Measurements from ENCODE around the gene CDHR4.
"Not testable (repeated sequence)": the region's sequence is repeated elsewhere in the genome, so short reads cannot be mapped to it uniquely, and the experiment has no call there.

The CDHR4 gene

DNA sequence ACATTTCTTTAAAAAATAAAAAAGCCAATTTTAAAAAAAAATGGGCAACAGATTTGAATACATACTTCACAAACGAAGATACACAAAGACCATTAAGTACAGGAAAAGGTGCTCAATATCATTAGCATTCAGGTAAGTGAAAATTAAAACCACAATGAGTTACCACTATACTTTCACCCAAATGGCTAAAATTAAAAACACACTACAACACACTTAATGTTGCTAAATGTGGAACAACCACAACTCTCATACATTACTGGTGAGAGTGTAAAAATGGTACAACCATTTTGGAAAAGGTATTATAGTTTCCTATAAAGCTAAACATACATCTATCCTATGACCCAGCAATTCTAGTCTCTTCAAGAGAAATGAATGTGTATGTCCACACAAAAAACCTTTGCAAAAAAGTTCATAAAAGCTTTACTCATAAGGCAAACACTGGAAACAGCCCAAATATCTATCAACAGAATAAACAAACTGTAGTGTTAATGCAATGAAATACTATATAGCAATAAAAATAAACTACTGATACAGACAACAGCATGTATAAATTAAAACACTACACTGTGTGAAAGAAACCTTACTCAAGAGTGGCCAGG, 28.2 kb downstream of the CDHR4 start:
- no peak overlapping the region for H3K27ac ChIP-seq (ENCODE audit: low read length)
- no peaks in the 10 kb centered on the region for H3K27me3 ChIP-seq (ENCODE audit: control insufficient read depth, insufficient read depth, low read length)
- no peak overlapping the region for H3K4me3 ChIP-seq (ENCODE audit: low read length)
- H3K36me3 ChIP-seq (ENCODE audit: control insufficient read depth, low read depth, low read length) = no peaks in the 10 kb centered on the region
- H3K9me3 ChIP-seq (ENCODE audit: control insufficient read depth, low read depth, low read length) = no peaks in the 10 kb centered on the region
- no peak overlapping the region for H3K9ac ChIP-seq (ENCODE audit: low read length)
- no peaks in the 10 kb centered on the region for H3K4me1 ChIP-seq (ENCODE audit: control insufficient read depth, low read depth, low read length)

DNA sequence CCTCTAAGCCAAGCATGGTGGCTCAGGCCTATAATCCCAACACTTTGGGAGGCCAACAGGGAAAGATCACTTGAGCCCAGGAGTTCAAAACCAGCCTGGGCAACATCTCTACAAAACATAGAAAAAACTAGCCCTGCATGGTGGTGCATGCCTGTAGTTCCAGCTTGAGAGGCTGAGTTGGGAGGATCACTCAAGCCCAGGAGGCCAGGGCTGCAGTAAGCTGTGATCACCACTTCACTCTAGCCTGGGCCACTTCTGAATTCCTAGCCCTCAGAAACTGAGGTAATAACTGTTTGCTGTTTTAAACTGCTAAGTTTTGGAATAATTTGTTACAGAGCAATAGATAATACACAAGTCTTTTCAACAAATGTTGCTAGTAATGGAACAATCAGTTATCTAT, 29.7 kb downstream of the CDHR4 start:
- Histone ChIP-seq H3K27me3 (ENCODE audit: control insufficient read depth, insufficient read depth, low read length) (no peaks in the 10 kb centered on the region), H3K36me3 (ENCODE audit: control insufficient read depth, low read depth, low read length) (no peaks in the 10 kb centered on the region), H3K4me3 (ENCODE audit: low read length) (no peak overlapping the region), H3K27ac (ENCODE audit: low read length) (no peak overlapping the region), H3K9me3 (ENCODE audit: control insufficient read depth, low read depth, low read length) (no peaks in the 10 kb centered on the region), H3K9ac (ENCODE audit: low read length) (no peak overlapping the region), H3K4me1 (ENCODE audit: control insufficient read depth, low read depth, low read length) (no peaks in the 10 kb centered on the region)

DNA sequence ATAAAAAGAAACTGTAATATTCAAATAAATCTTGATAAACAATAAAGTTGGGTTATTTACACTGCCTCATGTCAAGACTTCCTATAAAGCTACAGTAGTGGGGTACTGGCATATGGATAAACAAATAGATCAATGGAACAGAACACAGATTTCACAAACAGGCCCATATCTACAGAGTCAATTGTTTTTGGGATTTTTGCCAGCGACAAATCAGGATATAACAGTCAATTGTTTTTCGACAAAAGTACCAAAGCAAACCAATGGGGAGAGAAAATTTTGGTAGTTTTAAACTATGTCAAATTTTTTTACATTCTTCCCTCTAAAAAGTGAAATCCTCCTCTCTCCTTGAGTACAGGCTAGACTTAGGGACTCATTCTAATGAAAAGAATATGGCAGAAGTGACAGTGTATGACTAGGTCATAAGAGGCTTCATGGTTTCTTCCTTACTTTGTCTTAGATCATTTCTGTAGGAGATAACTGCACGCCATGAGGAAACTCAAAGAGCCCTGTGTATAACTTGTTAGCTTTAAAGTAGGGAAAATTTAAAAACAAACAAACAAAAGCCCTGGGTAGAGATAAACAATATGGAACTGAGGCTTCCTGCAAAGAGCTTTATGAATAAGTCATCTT, 30.3 kb downstream of the CDHR4 start:
- Histone ChIP-seq H3K36me3 (ENCODE audit: control insufficient read depth, low read depth, low read length) (no peaks in the 10 kb centered on the region), H3K27ac (ENCODE audit: low read length) (no peak overlapping the region), H3K27me3 (ENCODE audit: control insufficient read depth, insufficient read depth, low read length) (no peaks in the 10 kb centered on the region), H3K4me1 (ENCODE audit: control insufficient read depth, low read depth, low read length) (no peaks in the 10 kb centered on the region), H3K4me3 (ENCODE audit: low read length) (no peak overlapping the region), H3K9ac (ENCODE audit: low read length) (no peak overlapping the region), H3K9me3 (ENCODE audit: control insufficient read depth, low read depth, low read length) (no peaks in the 10 kb centered on the region)

DNA sequence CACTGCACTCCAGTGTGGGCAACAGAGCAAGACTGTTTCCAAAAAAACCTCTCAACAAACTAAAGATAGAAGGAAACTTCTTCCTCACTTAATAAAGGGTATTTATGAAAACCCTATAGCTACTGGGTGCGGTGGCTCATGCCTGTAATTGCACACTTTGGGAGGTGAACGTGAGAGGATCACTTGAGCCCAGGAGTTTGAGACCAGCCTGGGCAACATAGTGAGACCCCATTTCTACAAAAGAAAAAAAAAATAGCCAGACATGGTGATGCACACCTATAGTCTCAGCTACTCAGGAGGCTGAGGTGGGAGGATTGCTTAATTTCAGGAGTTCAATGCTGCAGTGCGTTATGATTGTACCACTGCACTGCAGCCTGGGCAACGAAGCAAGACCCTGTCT, 35.7 kb downstream of the CDHR4 start:
- Histone ChIP-seq H3K9me3 (ENCODE audit: control insufficient read depth, low read depth, low read length) (no peaks in the 10 kb centered on the region), H3K27ac (ENCODE audit: low read length) (no peak overlapping the region), H3K4me3 (ENCODE audit: low read length) (no peak overlapping the region), H3K4me1 (ENCODE audit: control insufficient read depth, low read depth, low read length) (no peaks in the 10 kb centered on the region), H3K27me3 (ENCODE audit: control insufficient read depth, insufficient read depth, low read length) (no peaks in the 10 kb centered on the region), H3K36me3 (ENCODE audit: control insufficient read depth, low read depth, low read length) (no peaks in the 10 kb centered on the region), H3K9ac (ENCODE audit: low read length) (no peak overlapping the region)

DNA sequence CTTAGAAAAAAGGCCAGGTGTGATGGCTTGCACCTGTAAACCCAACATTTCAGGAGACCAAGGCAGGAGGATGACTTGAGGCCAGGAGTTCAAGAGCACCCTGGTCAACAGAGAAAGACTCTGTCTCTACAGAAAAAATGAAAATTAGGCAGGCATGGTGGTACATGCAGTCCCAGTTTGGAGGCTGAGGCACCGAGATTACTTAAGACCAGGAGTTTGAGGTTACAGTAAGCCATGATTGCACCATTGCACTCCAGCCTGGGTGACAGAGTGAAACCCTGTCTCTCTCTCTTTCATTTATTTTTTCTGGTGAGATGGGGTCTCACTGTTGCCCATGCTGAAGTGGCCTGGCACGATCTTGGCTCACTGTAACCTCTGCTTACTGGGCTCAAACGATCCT, 38.0 kb downstream of the CDHR4 start:
- Histone ChIP-seq H3K9ac (ENCODE audit: low read length) (no peak overlapping the region), H3K27me3 (ENCODE audit: control insufficient read depth, insufficient read depth, low read length) (no peaks in the 10 kb centered on the region), H3K4me1 (ENCODE audit: control insufficient read depth, low read depth, low read length) (no peaks in the 10 kb centered on the region), H3K4me3 (ENCODE audit: low read length) (no peak overlapping the region), H3K9me3 (ENCODE audit: control insufficient read depth, low read depth, low read length) (no peaks in the 10 kb centered on the region), H3K27ac (ENCODE audit: low read length) (no peak overlapping the region), H3K36me3 (ENCODE audit: control insufficient read depth, low read depth, low read length) (no peaks in the 10 kb centered on the region)

DNA sequence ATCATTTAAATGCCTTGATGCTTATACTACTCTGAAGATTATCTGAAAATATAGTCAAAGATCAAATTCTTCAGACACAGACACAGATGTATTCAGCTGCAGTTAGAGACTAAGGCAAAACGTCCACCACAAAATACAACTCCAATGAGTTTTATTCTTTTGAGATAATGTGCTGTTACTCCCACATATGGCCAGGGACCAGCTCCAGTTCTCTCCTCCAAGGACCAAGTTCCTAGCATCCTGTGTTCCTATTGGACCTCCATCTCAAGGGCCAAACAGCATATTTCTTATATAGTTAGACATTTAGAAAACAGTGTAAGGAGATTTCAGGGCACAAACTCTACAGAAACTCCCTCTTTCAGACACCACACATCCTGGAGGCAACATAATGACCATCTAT, 40.4 kb downstream of the CDHR4 start:
- H3K27ac ChIP-seq (ENCODE audit: low read length) = no peak overlapping the region
- H3K4me3 ChIP-seq (ENCODE audit: low read length) = no peak overlapping the region
- no peaks in the 10 kb centered on the region for H3K9me3 ChIP-seq (ENCODE audit: control insufficient read depth, low read depth, low read length)
- H3K9ac ChIP-seq (ENCODE audit: low read length) = no peak overlapping the region
- H3K4me1 ChIP-seq (ENCODE audit: control insufficient read depth, low read depth, low read length) = no peaks in the 10 kb centered on the region
- H3K27me3 ChIP-seq (ENCODE audit: control insufficient read depth, insufficient read depth, low read length) = no peaks in the 10 kb centered on the region
- no peaks in the 10 kb centered on the region for H3K36me3 ChIP-seq (ENCODE audit: control insufficient read depth, low read depth, low read length)

DNA sequence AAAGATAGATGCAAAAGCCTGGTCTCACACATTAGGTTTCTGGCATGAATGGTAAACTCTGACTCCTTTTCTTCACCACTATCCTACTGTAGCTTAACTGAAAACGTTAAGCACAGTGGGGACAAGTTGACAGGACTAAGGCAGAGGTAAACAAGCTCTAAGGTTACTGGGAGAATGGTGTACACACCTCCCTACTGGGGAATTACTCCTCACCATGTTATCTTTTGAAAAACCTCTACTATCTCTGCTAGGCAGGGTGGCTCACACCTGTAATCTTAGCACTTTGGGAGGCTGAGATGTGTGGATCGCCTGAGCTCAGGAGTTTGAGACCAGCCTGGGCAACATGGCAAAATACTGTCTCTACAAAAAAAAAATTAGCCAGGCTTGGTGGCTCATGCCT, 42.5 kb downstream of the CDHR4 start:
- H3K4me3 ChIP-seq (ENCODE audit: low read length) = no peak overlapping the region
- H3K36me3 ChIP-seq (ENCODE audit: control insufficient read depth, low read depth, low read length) = no peaks in the 10 kb centered on the region
- no peaks in the 10 kb centered on the region for H3K4me1 ChIP-seq (ENCODE audit: control insufficient read depth, low read depth, low read length)
- H3K27ac ChIP-seq (ENCODE audit: low read length) = no peak overlapping the region
- no peak overlapping the region for H3K9ac ChIP-seq (ENCODE audit: low read length)
- H3K27me3 ChIP-seq (ENCODE audit: control insufficient read depth, insufficient read depth, low read length) = no peaks in the 10 kb centered on the region
- H3K9me3 ChIP-seq (ENCODE audit: control insufficient read depth, low read depth, low read length) = no peaks in the 10 kb centered on the region

DNA sequence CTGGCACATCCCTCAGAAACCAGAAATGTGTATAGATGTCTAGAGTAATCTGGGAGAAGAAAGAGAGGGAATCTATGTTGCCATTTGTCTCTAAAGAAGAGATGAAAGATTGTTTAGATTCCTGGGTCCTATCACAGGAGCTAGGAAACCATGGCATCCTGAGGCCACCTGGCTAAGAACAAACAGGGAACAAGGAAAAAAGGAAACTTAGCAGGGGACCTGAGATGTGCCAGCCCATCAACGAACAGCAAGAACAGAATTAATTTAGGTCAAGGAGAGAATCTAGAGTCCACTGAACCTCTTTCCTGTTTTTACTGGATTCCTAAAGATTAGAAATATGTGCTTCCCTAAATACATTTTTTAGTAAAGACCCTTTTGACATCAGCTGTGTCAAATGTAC, 43.6 kb downstream of the CDHR4 start:
- no peaks in the 10 kb centered on the region for H3K27me3 ChIP-seq (ENCODE audit: control insufficient read depth, insufficient read depth, low read length)
- H3K4me3 ChIP-seq (ENCODE audit: low read length) = no peak overlapping the region
- H3K9me3 ChIP-seq (ENCODE audit: control insufficient read depth, low read depth, low read length) = no peaks in the 10 kb centered on the region
- no peaks in the 10 kb centered on the region for H3K36me3 ChIP-seq (ENCODE audit: control insufficient read depth, low read depth, low read length)
- no peak overlapping the region for H3K9ac ChIP-seq (ENCODE audit: low read length)
- no peak overlapping the region for H3K27ac ChIP-seq (ENCODE audit: low read length)
- no peaks in the 10 kb centered on the region for H3K4me1 ChIP-seq (ENCODE audit: control insufficient read depth, low read depth, low read length)

DNA sequence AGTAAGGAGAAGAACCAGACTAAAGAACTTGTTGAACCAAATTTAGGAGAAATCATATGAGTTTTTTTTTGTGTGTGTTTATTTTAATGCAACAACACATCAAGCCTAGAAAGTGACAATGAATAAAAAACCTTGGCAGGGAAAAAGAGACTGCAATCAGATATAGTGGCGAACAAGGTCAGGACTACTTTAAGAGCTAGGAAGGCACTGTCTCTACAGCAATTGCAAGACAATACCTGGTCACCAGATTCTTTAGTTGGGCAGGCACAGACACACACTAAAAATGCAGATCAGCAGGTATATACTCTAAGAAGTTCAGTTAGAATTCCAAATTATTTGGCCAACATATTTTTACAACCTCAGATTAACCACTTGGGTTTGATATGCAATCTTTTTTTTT, 45.1 kb downstream of the CDHR4 start:
- H3K9me3 ChIP-seq (ENCODE audit: control insufficient read depth, low read depth, low read length) = no peaks in the 10 kb centered on the region
- no peak overlapping the region for H3K4me3 ChIP-seq (ENCODE audit: low read length)
- no peaks in the 10 kb centered on the region for H3K4me1 ChIP-seq (ENCODE audit: control insufficient read depth, low read depth, low read length)
- H3K36me3 ChIP-seq (ENCODE audit: control insufficient read depth, low read depth, low read length) = no peaks in the 10 kb centered on the region
- H3K27me3 ChIP-seq (ENCODE audit: control insufficient read depth, insufficient read depth, low read length) = no peaks in the 10 kb centered on the region
- H3K27ac ChIP-seq (ENCODE audit: low read length) = no peak overlapping the region
- no peak overlapping the region for H3K9ac ChIP-seq (ENCODE audit: low read length)

DNA sequence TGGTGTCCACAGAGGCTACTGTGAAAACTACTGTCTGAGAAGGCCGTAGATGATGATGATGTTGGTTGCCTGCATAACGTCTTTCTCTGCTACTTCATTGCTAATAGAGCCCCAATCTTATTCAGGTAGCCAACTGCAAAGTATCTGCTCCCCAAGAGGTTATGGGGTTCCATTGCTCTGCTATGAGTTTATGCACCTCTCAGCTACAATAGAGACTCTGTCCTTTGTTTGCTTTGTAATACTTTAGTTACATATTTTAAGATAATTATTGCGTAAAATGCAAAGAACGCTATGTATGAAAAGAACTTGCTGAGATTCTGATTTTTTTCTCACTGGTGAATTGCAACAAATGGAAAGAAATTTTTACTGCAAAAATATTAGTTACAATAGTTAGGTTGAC, 48.2 kb downstream of the CDHR4 start:
- Histone ChIP-seq H3K27ac (ENCODE audit: low read length) (no peak overlapping the region), H3K4me3 (ENCODE audit: low read length) (no peak overlapping the region), H3K27me3 (ENCODE audit: control insufficient read depth, insufficient read depth, low read length) (no peaks in the 10 kb centered on the region), H3K9ac (ENCODE audit: low read length) (no peak overlapping the region), H3K9me3 (ENCODE audit: control insufficient read depth, low read depth, low read length) (no peaks in the 10 kb centered on the region), H3K36me3 (ENCODE audit: control insufficient read depth, low read depth, low read length) (peaks cover 5% of the 10 kb centered on the region), H3K4me1 (ENCODE audit: control insufficient read depth, low read depth, low read length) (no peaks in the 10 kb centered on the region)

DNA sequence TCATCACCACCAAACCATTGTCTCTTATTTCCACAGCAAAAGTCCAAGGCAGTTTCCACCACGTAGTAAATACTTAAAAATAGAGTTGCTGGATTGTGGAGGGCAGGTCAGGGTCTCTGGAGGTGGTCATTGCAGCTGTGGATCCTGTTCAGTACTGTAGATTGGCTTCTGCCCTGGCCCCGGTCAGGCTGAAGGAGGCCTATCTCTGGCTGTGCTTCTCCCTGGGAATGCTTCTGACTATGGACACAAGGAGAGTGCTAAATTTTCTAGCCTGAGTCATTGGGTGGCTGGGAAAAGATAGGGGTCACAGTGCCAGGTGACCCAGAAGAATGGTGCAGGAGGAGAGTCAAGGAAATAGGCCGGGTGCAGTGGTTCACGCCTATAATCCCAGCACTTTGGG, 49.6 kb downstream of the CDHR4 start:
- no peak overlapping the region for H3K4me3 ChIP-seq (ENCODE audit: low read length)
- H3K4me1 ChIP-seq (ENCODE audit: control insufficient read depth, low read depth, low read length) = no peaks in the 10 kb centered on the region
- H3K9me3 ChIP-seq (ENCODE audit: control insufficient read depth, low read depth, low read length) = no peaks in the 10 kb centered on the region
- H3K36me3 ChIP-seq (ENCODE audit: control insufficient read depth, low read depth, low read length) = peaks cover 5% of the 10 kb centered on the region
- no peak overlapping the region for H3K9ac ChIP-seq (ENCODE audit: low read length)
- no peak overlapping the region for H3K27ac ChIP-seq (ENCODE audit: low read length)
- H3K27me3 ChIP-seq (ENCODE audit: control insufficient read depth, insufficient read depth, low read length) = no peaks in the 10 kb centered on the region

DNA sequence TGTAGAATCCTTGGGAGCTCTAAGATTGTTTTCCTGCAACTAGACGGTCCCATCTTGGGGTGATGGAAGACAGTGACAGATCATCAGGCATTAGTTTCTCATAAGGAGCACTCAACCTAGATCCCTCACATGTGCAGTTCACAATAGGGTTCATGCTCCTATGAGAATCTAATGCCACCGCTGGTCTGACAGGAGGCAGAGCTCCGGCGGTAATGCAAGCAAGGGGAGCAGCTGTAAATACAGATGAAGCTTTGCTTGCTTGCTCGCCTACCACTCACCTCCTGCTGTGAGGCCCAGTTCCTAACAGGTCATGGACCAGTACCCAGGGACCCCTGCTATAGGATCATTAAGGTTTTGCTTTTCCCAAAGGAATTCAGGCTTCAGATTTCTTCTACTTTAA, 50.8 kb downstream of the CDHR4 start:
- H3K9ac ChIP-seq (ENCODE audit: low read length); H3K27me3 ChIP-seq (ENCODE audit: control insufficient read depth, insufficient read depth, low read length); H3K9me3 ChIP-seq (ENCODE audit: control insufficient read depth, low read depth, low read length); H3K36me3 ChIP-seq (ENCODE audit: control insufficient read depth, low read depth, low read length); H3K4me3 ChIP-seq (ENCODE audit: low read length); H3K27ac ChIP-seq (ENCODE audit: low read length); H3K4me1 ChIP-seq (ENCODE audit: control insufficient read depth, low read depth, low read length): not testable (repeated sequence)
